IMR-90 (cell line): ENCODE measurements around the gene SLC6A16. TPM values are rescaled to one million over a fixed set of nuclear protein-coding genes. Genes with fewer than 3 reads are reported as not detected.
A peak's percentile ranks its signal among the peaks of the same experiment; 100 is the strongest.

Source experiments
- ATAC-seq: fragments of 200-7000 bp; cut with Tn5 transposase; 2 replicates; pipeline ENCODE4 v1.9.1; 2020; ENCODE audit warnings: low read depth, mild to moderate bottlenecking, moderate library complexity
- BruUV-seq: library from RNA; stranded (reverse); fragments of 400-500 nt; replicated peaks from 2 replicates; lab custom pipeline; 2021; lab: Mats Ljungman, UMichigan
- CTCF ChIA-PET: fragments of 300-600 bp; formaldehyde crosslinking; extraction: SDS; loops from one replicate; lab custom pipeline; 2021; ENCODE audit warnings: antibody characterized with exemption; lab: Yijun Ruan, JAX
- POLR2A ChIA-PET: fragments of 300-600 bp; sonication (Branson Sonifier 250); formaldehyde crosslinking; loops from one replicate; lab custom pipeline; 2022; ENCODE audit warnings: antibody characterized with exemption; ENCODE audit not compliant: unreplicated experiment; lab: Charles Lee
- DNase-seq: peaks from one replicate; pipeline ENCODE4 v3.0.0; 2013
- H2AFZ ChIP-seq: replicated peaks from 2 replicates; pipeline ENCODE3; 2013; ENCODE audit warnings: low read length, mild to moderate bottlenecking; ENCODE audit not compliant: poor library complexity
- H2AK5ac ChIP-seq: 2 replicates; pipeline ENCODE4 v1.6.1; 2013; ENCODE audit warnings: low read depth, low read length, inconsistent platforms
- H2AK9ac ChIP-seq: replicated peaks from 2 replicates; pipeline ENCODE3; 2013; ENCODE audit warnings: mild to moderate bottlenecking, low read depth, low read length, moderate library complexity; ENCODE audit not compliant: poor library complexity
- H2BK120ac ChIP-seq: 2 replicates; pipeline ENCODE4 v1.6.1; 2013; ENCODE audit warnings: low read depth, low read length, inconsistent platforms
- H2BK15ac ChIP-seq: 3 replicates; pipeline ENCODE4 v1.6.1; 2013; ENCODE audit warnings: low read depth, low read length, inconsistent platforms
- H2BK20ac ChIP-seq: 2 replicates; pipeline ENCODE4 v1.6.1; 2013; ENCODE audit warnings: low read depth, mild to moderate bottlenecking, inconsistent platforms, low read length, moderate library complexity
- H2BK5ac ChIP-seq: 2 replicates; pipeline ENCODE4 v1.6.1; 2013; ENCODE audit warnings: mild to moderate bottlenecking, low read depth, low read length, inconsistent platforms; ENCODE audit not compliant: poor library complexity, severe bottlenecking
- H3K14ac ChIP-seq: replicated peaks from 2 replicates; pipeline ENCODE4 v1.6.1; 2013; ENCODE audit warnings: low read depth, low read length, inconsistent platforms
- H3K18ac ChIP-seq: 2 replicates; pipeline ENCODE4 v1.6.1; 2013; ENCODE audit warnings: low read depth, low read length, control low read depth
- H3K23ac ChIP-seq: 2 replicates; pipeline ENCODE4 v1.6.1; 2013; ENCODE audit warnings: low read depth, low read length, inconsistent platforms
- H3K27ac ChIP-seq: 2 replicates; pipeline ENCODE4 v1.5.1; 2013; ENCODE audit warnings: mild to moderate bottlenecking, control low read depth, low read length; ENCODE audit not compliant: insufficient read depth
- H3K27me3 ChIP-seq: 2 replicates; pipeline ENCODE4 v1.6.1; 2013; ENCODE audit warnings: low read length; ENCODE audit not compliant: control insufficient read depth, insufficient read depth
- H3K36me3 ChIP-seq: 2 replicates; pipeline ENCODE4 v1.6.1; 2013; ENCODE audit warnings: low read length, mixed read lengths; ENCODE audit not compliant: control insufficient read depth, insufficient read depth
- H3K4ac ChIP-seq: 2 replicates; pipeline ENCODE4 v1.6.1; 2013; ENCODE audit warnings: low read depth, low read length, inconsistent platforms
- H3K4me1 ChIP-seq: 2 replicates; pipeline ENCODE4 v1.6.1; 2013; ENCODE audit warnings: low read length, mixed read lengths; ENCODE audit not compliant: control insufficient read depth, insufficient read depth
- H3K4me2 ChIP-seq: 2 replicates; pipeline ENCODE4 v1.6.1; 2013; ENCODE audit warnings: low read depth, mild to moderate bottlenecking, control low read depth, low read length, moderate library complexity
- H3K4me3 ChIP-seq: 2 replicates; pipeline ENCODE4 v1.5.1; 2013; ENCODE audit warnings: low read depth, mild to moderate bottlenecking, control low read depth, low read length, moderate library complexity; ENCODE audit not compliant: insufficient read depth
- H3K56ac ChIP-seq: 2 replicates; pipeline ENCODE4 v1.6.1; 2013; ENCODE audit warnings: low read length, inconsistent platforms; ENCODE audit not compliant: insufficient read depth; ENCODE audit errors: extremely low read depth
- H3K79me1 ChIP-seq, 2 experiments: 2 replicates each; pipeline ENCODE4 v1.6.1; 2013; ENCODE audit warnings: low read length in 2 of 2, inconsistent platforms in 1 of 2, low read depth in 1 of 2
- H3K9ac ChIP-seq: 2 replicates; pipeline ENCODE4 v1.6.1; 2013; ENCODE audit warnings: low read depth, low read length, control low read depth
- H3K9me1 ChIP-seq: 2 replicates; pipeline ENCODE4 v1.6.1; 2013; ENCODE audit warnings: low read length, inconsistent platforms; ENCODE audit not compliant: insufficient read depth
- H3K9me3 ChIP-seq: 2 replicates; pipeline ENCODE4 v1.6.1; 2013; ENCODE audit warnings: low read length; ENCODE audit not compliant: control insufficient read depth, insufficient read depth
- H4K20me1 ChIP-seq: 2 replicates; pipeline ENCODE4 v1.6.1; 2013; ENCODE audit warnings: low read length, inconsistent platforms; ENCODE audit not compliant: insufficient read depth
- H4K5ac ChIP-seq: 2 replicates; pipeline ENCODE4 v1.6.1; 2013; ENCODE audit warnings: mild to moderate bottlenecking, low read depth, low read length, control low read depth
- H4K8ac ChIP-seq, 2 experiments: 2 replicates each; pipeline ENCODE4 v1.6.1; 2013; ENCODE audit warnings: low read depth in 2 of 2, low read length in 2 of 2, control low read depth in 1 of 2, inconsistent platforms in 1 of 2
- H4K91ac ChIP-seq: 2 replicates; pipeline ENCODE4 v1.6.1; 2013; ENCODE audit warnings: low read depth, low read length, inconsistent platforms; ENCODE audit not compliant: insufficient read depth
- CEBPB ChIP-seq: IDR thresholded peaks from 2 replicates; pipeline ENCODE4 v1.6.1; 2012; ENCODE audit warnings: low read depth, low read length, improper control_type of control experiment
- MAFK ChIP-seq: IDR thresholded peaks from 2 replicates; pipeline ENCODE4 v1.6.1; 2012; ENCODE audit warnings: low read depth, low read length, improper control_type of control experiment
- MAZ ChIP-seq: IDR thresholded peaks from 2 replicates; pipeline ENCODE4 v1.6.1; 2012; ENCODE audit warnings: low read depth, mild to moderate bottlenecking, low read length, improper control_type of control experiment, moderate library complexity, borderline replicate concordance
- NFE2L2 ChIP-seq: fragments of 150-350 bp; IDR thresholded peaks from 2 replicates; pipeline ENCODE4 v1.6.1; 2016; ENCODE audit warnings: low read depth, mild to moderate bottlenecking, low read length
- RAD21 ChIP-seq: IDR thresholded peaks from 2 replicates; pipeline ENCODE4 v1.6.1; 2012; ENCODE audit warnings: low read length, improper control_type of control experiment
- RCOR1 ChIP-seq: IDR thresholded peaks from 2 replicates; pipeline ENCODE4 v1.6.1; 2012; ENCODE audit warnings: mild to moderate bottlenecking, low read length, improper control_type of control experiment; ENCODE audit not compliant: insufficient replicate concordance
- SMC3 ChIP-seq: fragments of 150-350 bp; IDR thresholded peaks from 2 replicates; pipeline ENCODE4 v1.6.1; 2016; ENCODE audit warnings: low read depth, mild to moderate bottlenecking, antibody characterized with exemption, low read length, moderate library complexity
- WGBS, 2 experiments: methylation state at CpG; one replicate each; pipeline versions ENCODE4 v1.1.5 to v1.1.7; 2013; ENCODE audit warnings: missing lambda C conversion rate in 2 of 2; ENCODE audit not compliant: insufficient read length in 1 of 2; ENCODE audit errors: extremely low coverage in 2 of 2; 5-methylcytosine and 5-hydroxymethylcytosine counted together
- dilution Hi-C: fragments of 300-500 bp; cut with HindIII; formaldehyde crosslinking; loops from one replicate; pipeline ENCODE4 v1.14.3; 2018; ENCODE audit warnings: low sequenced_read_pairs; ENCODE audit not compliant: unreplicated experiment
- in situ Hi-C: fragments of 300-500 bp; cut with MboI; formaldehyde crosslinking; loops from 3 replicates; pipeline ENCODE4 v1.14.3; 2019; ENCODE audit warnings: low sequenced_read_pairs, inconsistent platforms, mixed read lengths
- intact Hi-C: fragments of 100-400 bp; cut with micrococcal nuclease; formaldehyde crosslinking; loops from 2 replicates; pipeline ENCODE4 v1.10.0; 2022
- polyA plus RNA-seq, 3 experiments: library from polyadenylated mRNA; depleted of rRNA; stranded (reverse); fragments of >200 nt; gene quantifications; 2 replicates each; pipeline ENCODE4 v1.2.3, GENCODE V29; 2012; ENCODE audit warnings: low replicate concordance in 1 of 3
- total RNA-seq: library from RNA; depleted of rRNA; stranded (reverse); fragments of >200 nt; gene quantifications from 2 replicates; pipeline ENCODE4 v1.2.3, GENCODE V29; 2012
- TF ChIP-seq, protein P1 (sequence below): fragments of 150-350 bp; IDR thresholded peaks from 2 replicates; pipeline ENCODE4 v1.6.1; 2017; ENCODE audit warnings: mild to moderate bottlenecking, antibody characterized with exemption, low read length, low read depth

Gene SLC6A16
- total and polyA plus RNA-seq, 2 of the 4 experiments (the other 2 are of a cell fraction), result 0.18 to 0.89 TPM

DNA sequence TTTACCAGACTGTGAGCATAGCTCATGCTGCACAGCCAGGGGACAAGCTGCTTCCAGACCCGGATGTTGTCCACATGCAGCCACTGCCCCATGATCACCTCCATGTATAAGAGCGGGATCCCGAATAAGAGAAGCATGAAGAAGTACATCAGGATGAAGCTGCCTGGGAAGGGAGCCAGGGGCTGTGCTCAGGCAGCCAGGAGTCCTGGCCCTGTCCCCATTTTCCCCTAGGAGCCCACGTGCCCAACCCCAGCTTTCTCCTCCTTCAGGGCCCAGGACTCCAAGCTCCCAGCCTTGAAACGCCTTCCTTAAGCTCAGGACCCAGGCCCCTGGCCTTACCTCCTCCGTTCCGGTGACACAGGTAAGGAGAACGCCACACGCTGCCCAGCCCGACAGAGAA, 69.3 kb downstream of the SLC6A16 start:
- H2AK5ac ChIP-seq, result no peak overlapping the region
- ChIA-PET POLR2A (no interaction called here), CTCF (no interaction called here)
- no TSS peak for BruUV-seq
- no peaks in the 10 kb centered on the region for H4K20me1 ChIP-seq
- no peak overlapping the region for H4K91ac ChIP-seq
- no peak overlapping the region for H2BK15ac ChIP-seq
- H3K23ac ChIP-seq, result no peak overlapping the region
- H2AFZ ChIP-seq, result no peak overlapping the region
- no peak overlapping the region for H4K5ac ChIP-seq
- peaks cover 13% of the 10 kb centered on the region for H3K9me3 ChIP-seq
- no peak overlapping the region for H3K56ac ChIP-seq
- 90% methylated on average over 2 of the region's 10 CpGs; no CpG with 5 or more reads in 1 of the 2 experiments for WGBS, 2 experiments
- no peak overlapping the region for H3K9ac ChIP-seq
- peaks cover 17% of the 10 kb centered on the region for H3K27me3 ChIP-seq
- in situ Hi-C loops (loop anchor here (25.0 kb wide), 1 partner anchor 307 kb away; no protein-coding TSS in a partner anchor), intact Hi-C loops (no loop called here), dilution Hi-C loops (no loop called here)
- H3K36me3 ChIP-seq, result no peaks in the 10 kb centered on the region
- TF ChIP-seq, protein P1, sequence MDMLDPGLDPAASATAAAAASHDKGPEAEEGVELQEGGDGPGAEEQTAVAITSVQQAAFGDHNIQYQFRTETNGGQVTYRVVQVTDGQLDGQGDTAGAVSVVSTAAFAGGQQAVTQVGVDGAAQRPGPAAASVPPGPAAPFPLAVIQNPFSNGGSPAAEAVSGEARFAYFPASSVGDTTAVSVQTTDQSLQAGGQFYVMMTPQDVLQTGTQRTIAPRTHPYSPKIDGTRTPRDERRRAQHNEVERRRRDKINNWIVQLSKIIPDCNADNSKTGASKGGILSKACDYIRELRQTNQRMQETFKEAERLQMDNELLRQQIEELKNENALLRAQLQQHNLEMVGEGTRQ, result no peak
- TF ChIP-seq NFE2L2, result no peak
- no peak for TF ChIP-seq MAFK
- TF ChIP-seq CEBPB, result no peak
- TF ChIP-seq MAZ, result no peak
- no peak for TF ChIP-seq RCOR1
- TF ChIP-seq RAD21, result no peak
- TF ChIP-seq SMC3, result no peak
- H2BK20ac ChIP-seq, result no peak overlapping the region
- H3K14ac ChIP-seq, result no peak overlapping the region
- no peak overlapping the region for H4K8ac ChIP-seq
- ATAC-seq (no peak), DNase-seq (no peak)
- no peak overlapping the region for H3K4me3 ChIP-seq
- no peak overlapping the region for H3K18ac ChIP-seq
- H3K4ac ChIP-seq, result no peak overlapping the region
- H3K4me1 ChIP-seq, result no peaks in the 10 kb centered on the region
- peak overlapping the region; percentile 28 for H2AK9ac ChIP-seq
- H3K4me2 ChIP-seq, result no peak overlapping the region
- H2BK120ac ChIP-seq, result no peak overlapping the region
- H3K27ac ChIP-seq, result no peak overlapping the region
- H3K79me1 ChIP-seq, result no peaks in the 10 kb centered on the region
- H2BK5ac ChIP-seq, result no peak overlapping the region
- H3K9me1 ChIP-seq, result no peaks in the 10 kb centered on the region
